T-helper 17 cell (primary cell): Measurements from ENCODE around the gene WNT1. TPM values are rescaled to one million over a fixed set of nuclear protein-coding genes. Genes with fewer than 3 reads are reported as not detected.
A peak's percentile ranks its signal among the peaks of the same experiment; 100 is the strongest.

Source experiments
- ATAC-seq: fragments of 150-1000 bp; cut with Tn5 transposase; 2 replicates; pipeline ENCODE4 v1.10.0; 2021; ENCODE audit warnings: mild to moderate bottlenecking, moderate library complexity
- DNase-seq, 3 donors: peaks; one replicate each; pipeline versions ENCODE4 v3.0.0 to v3.0.0-alpha.2; 2020 to 2021
- H3K9me3 ChIP-seq: one replicate; pipeline ENCODE4 v1.7.0; 2013; ENCODE audit warnings: low read length, mild to moderate bottlenecking; ENCODE audit not compliant: control insufficient read depth, poor library complexity, severe bottlenecking
- H3K27ac Mint-ChIP-seq: one replicate; pipeline ENCODE4 v1.8.0; 2022; ENCODE audit warnings: mild to moderate bottlenecking, moderate library complexity, mixed read lengths
- H3K27me3 Mint-ChIP-seq: one replicate; pipeline ENCODE4 v1.8.0; 2022; ENCODE audit warnings: mixed read lengths
- H3K36me3 Mint-ChIP-seq: one replicate; pipeline ENCODE4 v1.8.0; 2022; ENCODE audit warnings: low read depth, mixed read lengths
- H3K4me1 Mint-ChIP-seq: one replicate; pipeline ENCODE4 v1.8.0; 2022; ENCODE audit warnings: mild to moderate bottlenecking, mixed read lengths
- H3K4me3 Mint-ChIP-seq: one replicate; pipeline ENCODE4 v1.8.0; 2022; ENCODE audit warnings: mild to moderate bottlenecking, moderate library complexity, mixed read lengths
- total RNA-seq, 4 donors: library from RNA in 2 of 4; stranded (reverse) in 2 of 4; gene quantifications; one replicate each; pipeline ENCODE4 v1.2.3 and lab custom pipeline; 2022 to 2026

WNT1 gene
- total RNA-seq, 2 donors from 2014 or later: 2.2 to 2.3 TPM

DNA sequence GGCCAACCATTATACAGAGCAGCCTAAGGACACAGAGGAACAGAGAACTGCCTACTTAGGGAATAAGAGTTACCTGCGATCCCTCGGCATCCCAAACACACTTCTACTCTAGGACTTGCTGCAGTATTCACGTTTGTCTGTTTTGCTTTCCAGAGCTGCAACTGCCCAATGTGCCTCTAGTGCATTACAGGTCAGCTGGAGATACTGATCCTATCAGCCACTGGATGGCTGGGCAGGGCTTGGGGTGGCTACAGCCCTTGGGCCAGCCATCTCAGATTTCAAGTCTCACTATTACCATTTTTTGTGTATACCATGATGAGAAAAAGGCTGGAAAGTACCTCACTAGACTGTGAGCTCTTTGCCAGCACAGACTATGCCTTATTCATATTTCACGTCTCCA is 25.4 kb upstream of the WNT1 start:
- H3K4me3 Mint-ChIP-seq: no peak overlapping the region
- ATAC-seq: no peak
- peaks cover 11% of the 10 kb centered on the region for H3K36me3 Mint-ChIP-seq
- no peaks in the 10 kb centered on the region for H3K27me3 Mint-ChIP-seq
- peaks cover 40% of the 10 kb centered on the region for H3K4me1 Mint-ChIP-seq
- DNase-seq: no peak
- H3K27ac Mint-ChIP-seq: no peak overlapping the region
- H3K9me3 ChIP-seq: no peaks in the 10 kb centered on the region

DNA sequence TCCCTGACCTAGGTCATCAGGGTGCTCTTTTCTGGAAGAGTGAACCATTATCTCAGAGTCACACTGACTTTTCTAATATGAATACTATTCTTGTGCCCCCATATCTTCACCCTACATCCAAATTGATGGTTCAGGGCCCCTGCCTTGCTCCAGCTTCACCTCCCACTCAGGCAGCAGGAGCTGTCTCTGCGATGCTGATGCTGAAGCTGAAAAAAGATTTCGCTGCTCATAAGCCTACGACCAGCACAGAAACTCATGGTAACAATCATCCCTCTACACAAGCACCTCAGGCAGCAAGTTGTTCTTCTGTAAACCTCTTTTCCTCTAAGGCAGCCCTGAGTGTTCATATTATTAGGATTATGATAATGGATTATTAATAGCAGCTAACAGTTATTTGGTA is 24.1 kb upstream of the WNT1 start:
- H3K27ac Mint-ChIP-seq: no peak overlapping the region
- peaks cover 8% of the 10 kb centered on the region for H3K36me3 Mint-ChIP-seq
- no peaks in the 10 kb centered on the region for H3K27me3 Mint-ChIP-seq
- no peak for ATAC-seq
- peaks cover 39% of the 10 kb centered on the region for H3K4me1 Mint-ChIP-seq
- no peak for DNase-seq
- no peaks in the 10 kb centered on the region for H3K9me3 ChIP-seq
- no peak overlapping the region for H3K4me3 Mint-ChIP-seq

DNA sequence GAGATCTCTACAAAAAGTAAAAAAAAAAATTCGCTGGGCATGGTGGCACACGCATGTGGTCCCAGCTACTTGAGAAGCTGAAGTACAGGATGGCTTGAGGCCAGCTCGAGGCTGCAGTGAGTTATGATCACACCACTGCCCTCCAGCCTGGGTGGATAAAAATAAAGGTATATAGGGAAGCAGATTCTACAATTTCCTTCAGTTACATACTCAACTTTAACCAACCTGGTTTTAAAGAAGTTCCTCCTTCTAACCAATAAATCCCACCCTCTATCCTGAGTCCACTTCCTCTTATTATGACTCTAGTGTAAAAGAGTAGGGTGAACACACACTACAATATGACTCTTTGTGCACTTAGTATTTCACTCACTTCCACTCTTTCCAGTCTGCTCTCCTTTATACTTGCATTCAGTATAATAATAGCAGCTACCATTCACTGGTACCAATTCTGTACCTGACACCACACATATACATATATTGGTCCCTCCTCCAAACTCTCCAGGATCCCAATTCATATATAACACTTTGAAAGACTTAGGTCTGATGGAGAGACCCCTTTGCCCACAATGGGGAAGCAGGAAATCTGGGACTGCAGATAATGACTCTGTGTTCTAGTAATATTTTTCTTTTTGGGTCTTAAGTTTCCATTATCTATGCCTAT is 23.2 kb upstream of the WNT1 start:
- no peaks in the 10 kb centered on the region for H3K27me3 Mint-ChIP-seq
- no peaks in the 10 kb centered on the region for H3K9me3 ChIP-seq
- ATAC-seq (no peak), DNase-seq (no peak)
- H3K4me3 Mint-ChIP-seq: no peak overlapping the region
- H3K4me1 Mint-ChIP-seq: peaks cover 41% of the 10 kb centered on the region
- H3K36me3 Mint-ChIP-seq: peaks cover 8% of the 10 kb centered on the region
- H3K27ac Mint-ChIP-seq: peak overlapping the region; percentile 92

DNA sequence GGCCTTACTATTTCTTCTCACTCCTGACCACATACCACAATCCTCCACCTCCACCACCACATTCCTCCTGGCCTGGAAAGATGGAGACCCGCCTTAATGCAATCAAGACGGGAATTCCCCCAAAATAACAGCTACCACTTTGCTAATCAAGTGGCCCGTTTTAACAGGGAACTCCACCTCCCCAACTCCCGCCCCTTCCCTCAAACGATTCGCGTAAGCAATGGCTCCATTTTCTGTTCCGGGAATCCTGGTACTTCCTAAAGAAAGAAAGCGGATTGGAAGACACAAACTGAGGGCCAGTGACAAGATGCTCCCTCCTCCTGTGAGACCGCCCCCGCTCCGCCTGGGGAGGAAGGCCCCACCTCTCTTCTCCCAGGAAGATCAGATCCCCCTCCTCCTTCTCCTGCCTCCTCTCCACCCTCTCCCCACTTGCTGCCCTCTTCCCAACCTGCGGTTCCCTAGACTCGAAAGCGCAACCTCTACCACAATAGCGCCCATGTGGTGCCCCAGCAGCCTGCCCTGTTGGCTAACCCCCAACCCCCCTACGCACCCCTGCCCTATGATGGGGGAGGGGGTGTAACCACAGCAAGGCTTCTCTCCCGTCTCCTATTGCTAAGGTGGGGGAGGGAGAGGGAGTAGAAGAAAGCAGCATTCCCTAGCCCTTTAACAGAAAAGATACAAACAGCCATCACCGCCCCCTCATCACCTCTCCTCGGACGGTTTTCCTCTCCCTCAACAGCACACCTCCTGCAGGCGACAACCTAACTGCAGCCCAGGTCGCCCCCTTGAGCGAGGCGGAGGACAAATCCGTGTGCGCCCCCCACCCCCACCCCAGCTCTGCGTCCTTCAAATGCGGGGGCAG is 21.6 kb upstream of the WNT1 start:
- Mint-ChIP-seq H3K4me3 (peak overlapping the region; percentile 99), H3K4me1 (peaks cover 41% of the 10 kb centered on the region), H3K27ac (peak overlapping the region; percentile 92), H3K27me3 (peaks cover 6% of the 10 kb centered on the region), H3K36me3 (peaks cover 8% of the 10 kb centered on the region)
- ATAC-seq: peak; percentile 25
- H3K9me3 ChIP-seq: no peaks in the 10 kb centered on the region
- no peak for DNase-seq

DNA sequence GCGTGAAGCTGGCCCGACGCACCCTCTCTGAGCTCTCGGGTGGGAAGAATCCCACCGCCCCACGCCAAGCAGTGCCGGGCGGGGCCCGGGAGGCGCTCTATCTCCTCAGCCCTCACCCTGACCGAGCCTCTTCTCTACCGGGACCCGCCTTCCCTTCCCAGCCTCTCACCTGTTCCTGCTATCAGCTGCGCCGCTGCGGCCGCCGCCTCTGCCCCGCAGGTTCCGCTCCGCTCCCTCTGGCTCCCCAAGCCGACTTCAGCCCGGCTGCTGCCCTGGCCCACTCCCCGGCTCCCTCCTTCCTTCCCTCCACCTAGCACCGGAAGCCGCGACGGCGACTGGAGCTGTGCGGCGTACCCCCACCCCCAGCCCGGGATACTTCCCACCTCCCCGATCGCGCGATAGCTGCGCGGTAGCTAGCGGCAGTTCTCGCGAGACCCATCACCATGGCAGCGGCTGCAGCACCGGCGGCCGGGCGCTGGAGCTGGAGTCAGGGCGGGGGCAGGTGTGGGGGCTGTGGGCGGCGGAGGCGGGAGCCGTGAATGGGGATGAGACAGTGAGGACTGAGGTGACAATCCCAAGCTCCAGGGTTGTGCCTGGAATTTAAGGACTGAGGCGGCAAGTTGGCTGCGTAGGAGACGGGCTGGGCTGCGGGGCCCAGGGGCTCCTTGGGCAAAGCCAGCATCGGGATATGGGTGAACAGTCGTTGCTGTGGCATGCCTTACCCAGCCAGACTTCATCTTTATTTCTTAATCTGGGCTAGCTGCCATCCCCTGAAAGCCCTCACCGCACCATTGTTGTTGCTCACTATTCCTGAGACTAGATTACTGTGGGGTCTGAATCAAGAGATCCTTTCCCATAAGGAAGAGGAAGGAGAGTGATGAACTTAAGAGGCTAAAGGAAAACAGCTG is 20.7 kb upstream of the WNT1 start, which contains the start of gene ARF3:
ARF3 (minus strand) TSS at position 347 of the 908 bp plus-strand sequence. CDS start 16,392 bp downstream, outside the sequence.
- DNase-seq (peak; percentile 85 to 91 (median 89)), ATAC-seq (peak; percentile 96)
- H3K4me3 Mint-ChIP-seq: peak within 1 kb of the TSS; percentile 99
- peaks cover 6% of the 10 kb centered on the region for H3K27me3 Mint-ChIP-seq
- peak within 1 kb of the TSS; percentile 92 for H3K27ac Mint-ChIP-seq
- peaks cover 6% of the 10 kb centered on the region for H3K36me3 Mint-ChIP-seq
- peaks cover 39% of the 10 kb centered on the region for H3K4me1 Mint-ChIP-seq
- no peaks in the 10 kb centered on the region for H3K9me3 ChIP-seq

DNA sequence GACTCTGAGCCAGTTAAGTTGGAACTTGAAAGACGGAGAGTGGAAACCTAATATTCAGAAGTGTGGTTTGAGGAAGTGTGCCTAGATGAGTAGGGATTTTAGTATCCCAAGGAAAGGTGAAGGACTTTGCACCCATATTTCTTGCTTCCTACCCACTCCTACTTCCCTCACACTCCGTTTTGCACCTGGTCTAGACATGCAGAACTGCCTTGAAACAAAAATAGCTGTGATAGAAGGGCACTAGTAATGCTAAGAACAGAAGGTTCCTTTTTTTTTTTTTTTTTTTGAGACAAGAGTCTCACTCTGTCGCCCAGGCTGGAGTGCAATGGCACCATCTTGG is 20.1 kb upstream of the WNT1 start:
- Mint-ChIP-seq H3K36me3 (peaks cover 5% of the 10 kb centered on the region), H3K27ac (peak overlapping the region; percentile 92), H3K27me3 (peaks cover 6% of the 10 kb centered on the region), H3K4me1 (peaks cover 35% of the 10 kb centered on the region), H3K4me3 (peak overlapping the region; percentile 99)
- ATAC-seq (no peak), DNase-seq (no peak)
- H3K9me3 ChIP-seq: no peaks in the 10 kb centered on the region

DNA sequence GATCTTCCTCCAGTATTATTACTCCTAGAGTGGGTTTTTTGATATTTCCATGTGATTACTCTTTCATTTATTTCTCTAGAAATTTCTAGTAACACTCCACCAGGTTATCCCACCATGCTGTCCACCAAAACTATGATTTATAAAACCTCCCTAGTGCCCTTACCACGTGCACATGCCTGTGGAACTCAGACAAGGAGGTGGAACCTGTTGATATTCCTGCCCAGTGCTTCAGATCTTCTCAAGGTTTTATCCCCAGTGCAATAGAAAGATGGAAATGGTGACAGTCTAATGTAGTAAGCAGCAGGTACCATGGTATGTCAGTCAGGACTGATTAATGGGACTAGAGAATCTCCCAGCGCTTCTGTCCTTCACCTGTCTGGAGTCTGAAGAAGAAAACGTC is 17.3 kb upstream of the WNT1 start:
- peaks cover 24% of the 10 kb centered on the region for H3K4me1 Mint-ChIP-seq
- H3K36me3 Mint-ChIP-seq: peaks cover 5% of the 10 kb centered on the region
- ATAC-seq (no peak), DNase-seq (no peak)
- H3K27ac Mint-ChIP-seq: no peak overlapping the region
- H3K27me3 Mint-ChIP-seq: peaks cover 6% of the 10 kb centered on the region
- H3K4me3 Mint-ChIP-seq: no peak overlapping the region
- H3K9me3 ChIP-seq: no peaks in the 10 kb centered on the region

DNA sequence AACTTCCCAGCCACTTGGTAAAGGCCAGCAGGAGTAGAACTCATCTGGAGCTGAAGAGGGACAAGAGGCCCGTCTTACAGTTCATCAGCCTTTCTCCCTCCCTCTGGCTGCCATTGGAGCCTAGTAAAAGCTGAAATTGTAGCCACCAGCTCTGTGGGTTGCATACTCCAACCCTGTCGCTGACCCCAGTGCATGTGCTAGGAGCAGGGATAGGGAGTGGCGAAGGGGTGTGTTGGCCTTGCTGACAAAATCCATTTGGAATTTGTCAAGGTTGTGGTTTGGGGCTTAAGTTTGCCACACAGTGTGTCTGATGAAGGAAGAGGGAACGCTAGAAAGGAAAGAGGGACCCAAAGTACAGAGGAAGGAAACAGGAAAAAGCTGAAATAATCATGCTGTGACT is 16.8 kb upstream of the WNT1 start:
- Mint-ChIP-seq H3K4me3 (no peak overlapping the region), H3K27ac (no peak overlapping the region), H3K36me3 (peaks cover 5% of the 10 kb centered on the region), H3K27me3 (peaks cover 6% of the 10 kb centered on the region), H3K4me1 (peaks cover 19% of the 10 kb centered on the region)
- no peak for DNase-seq
- H3K9me3 ChIP-seq: no peaks in the 10 kb centered on the region
- no peak for ATAC-seq

DNA sequence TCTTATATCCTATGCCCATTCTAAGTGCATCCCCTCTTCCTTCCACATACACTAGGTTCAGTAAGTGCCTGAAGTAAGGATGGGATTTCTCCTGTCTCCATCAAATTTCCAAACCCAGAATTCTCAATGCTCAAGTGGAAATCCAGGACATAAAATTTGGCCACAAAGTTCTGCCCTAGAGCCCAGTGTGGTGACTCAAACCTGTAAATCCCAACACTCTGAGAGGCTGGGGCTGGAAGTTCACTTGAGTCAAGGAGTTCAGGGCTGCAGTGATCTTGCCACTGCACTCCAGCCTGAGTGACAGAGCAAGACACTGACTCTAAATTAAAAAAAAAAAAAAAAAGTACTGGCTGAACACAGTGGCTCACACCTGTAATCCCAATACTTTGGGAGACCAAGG is 16.3 kb upstream of the WNT1 start:
- no peak overlapping the region for H3K4me3 Mint-ChIP-seq
- peaks cover 5% of the 10 kb centered on the region for H3K36me3 Mint-ChIP-seq
- peaks cover 6% of the 10 kb centered on the region for H3K27me3 Mint-ChIP-seq
- H3K4me1 Mint-ChIP-seq: peaks cover 15% of the 10 kb centered on the region
- no peaks in the 10 kb centered on the region for H3K9me3 ChIP-seq
- H3K27ac Mint-ChIP-seq: no peak overlapping the region
- no peak for DNase-seq
- ATAC-seq: no peak

DNA sequence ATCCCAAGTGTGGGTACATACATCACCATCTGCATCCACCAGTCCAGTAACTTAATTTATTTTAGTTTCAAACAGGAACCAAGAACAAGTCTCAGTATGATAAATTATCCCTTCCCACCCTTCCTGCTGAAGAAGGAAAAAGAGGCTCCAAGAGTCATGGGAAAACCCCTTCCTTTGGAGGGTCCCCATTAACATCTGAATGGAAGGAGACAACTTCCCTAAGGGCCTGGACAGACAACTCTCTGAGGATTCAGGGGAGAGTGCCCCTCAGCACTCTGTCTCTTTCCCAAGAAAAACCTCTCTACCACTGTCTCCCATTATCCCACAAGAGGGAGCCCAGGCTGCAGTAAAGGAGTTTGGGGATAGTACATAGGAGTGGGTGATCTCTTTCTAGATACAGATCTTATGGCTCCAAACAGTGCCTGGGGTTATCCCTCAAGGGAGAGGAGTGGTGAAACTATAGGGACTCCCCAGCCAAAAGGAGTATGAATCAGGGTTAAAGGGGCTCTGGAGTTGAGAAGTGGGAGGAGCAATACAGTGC is 12.8 kb upstream of the WNT1 start:
- DNase-seq (no peak), ATAC-seq (no peak)
- Mint-ChIP-seq H3K27me3 (peaks cover 6% of the 10 kb centered on the region), H3K27ac (no peak overlapping the region), H3K36me3 (no peaks in the 10 kb centered on the region), H3K4me1 (peaks cover 4% of the 10 kb centered on the region), H3K4me3 (no peak overlapping the region)
- no peaks in the 10 kb centered on the region for H3K9me3 ChIP-seq

DNA sequence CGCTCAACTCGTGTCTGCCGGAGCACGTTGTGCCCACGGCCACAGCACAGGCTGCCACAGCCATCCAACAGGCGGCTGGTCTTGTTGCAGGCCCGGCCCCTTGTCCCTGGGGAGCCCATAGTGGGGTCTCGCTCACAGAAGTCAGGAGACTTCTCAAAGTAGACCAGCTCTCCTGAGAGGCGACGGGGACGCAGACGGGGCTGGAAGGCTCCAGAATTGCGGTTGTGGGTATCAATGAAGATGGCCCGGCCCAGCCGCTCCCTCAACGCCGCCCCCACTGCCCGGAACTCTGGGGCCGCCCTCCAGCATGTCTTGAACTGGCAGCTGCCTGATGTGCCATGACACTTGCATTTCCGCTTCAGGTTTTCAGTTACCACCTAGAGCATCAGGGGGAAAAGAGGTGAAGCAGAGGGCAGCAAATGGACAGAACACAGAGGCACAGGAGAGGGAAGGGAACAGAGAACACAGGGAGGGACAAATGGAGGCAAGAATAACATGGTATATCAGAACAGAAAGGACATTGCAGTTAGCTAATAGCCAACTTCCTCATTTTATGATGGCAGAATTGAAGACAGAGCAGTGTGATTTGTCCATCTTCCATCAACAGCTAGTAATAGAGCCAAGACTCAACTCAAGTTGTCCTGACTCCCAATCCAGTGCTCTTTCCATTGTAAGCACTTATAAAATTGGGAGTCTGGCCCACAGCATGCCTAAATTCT is 11.8 kb upstream of the WNT1 start:
- Mint-ChIP-seq H3K27ac (no peak overlapping the region), H3K36me3 (peaks cover 5% of the 10 kb centered on the region), H3K27me3 (peaks cover 9% of the 10 kb centered on the region), H3K4me1 (peaks cover 11% of the 10 kb centered on the region), H3K4me3 (no peak overlapping the region)
- no peak for ATAC-seq
- no peaks in the 10 kb centered on the region for H3K9me3 ChIP-seq
- DNase-seq: no peak

DNA sequence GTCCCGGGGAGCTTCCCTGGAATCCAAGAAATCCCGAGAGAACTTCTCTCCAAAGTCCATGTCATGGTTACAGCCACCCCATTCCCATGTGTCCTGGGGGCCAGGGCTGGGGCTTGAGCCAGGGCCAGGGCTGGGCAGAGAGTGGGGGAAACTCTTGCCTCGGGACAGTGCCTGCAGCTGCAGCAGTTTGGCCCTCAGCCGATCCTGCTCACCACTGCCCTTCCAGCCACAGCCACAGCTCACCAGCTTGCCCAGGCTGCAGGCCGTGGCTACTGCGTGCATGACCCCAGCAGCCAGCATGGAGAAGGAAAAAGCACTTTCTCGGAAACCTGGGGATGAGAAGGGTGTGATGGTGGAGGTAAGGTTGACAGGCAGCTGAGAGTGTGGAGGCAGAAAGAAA is 10.1 kb upstream of the WNT1 start:
- no peak overlapping the region for H3K4me3 Mint-ChIP-seq
- no peak for ATAC-seq
- peaks cover 26% of the 10 kb centered on the region for H3K27me3 Mint-ChIP-seq
- no peak overlapping the region for H3K27ac Mint-ChIP-seq
- no peaks in the 10 kb centered on the region for H3K9me3 ChIP-seq
- no peak for DNase-seq
- H3K4me1 Mint-ChIP-seq: peaks cover 17% of the 10 kb centered on the region
- peaks cover 9% of the 10 kb centered on the region for H3K36me3 Mint-ChIP-seq
